A549 (cell line): Measurements from ENCODE around the gene USP22. TPM values are rescaled to one million over a fixed set of nuclear protein-coding genes. Genes with fewer than 3 reads are reported as not detected.

ENCODE experiments used
- ATAC-seq, 2 experiments: fragments of 200-7000 bp in 1 of 2; fragments of >200 bp in 1 of 2; cut with Nextera tagmentation in 1 of 2; cut with Tn5 transposase in 1 of 2; 3 replicates each; pipeline versions ENCODE4 v1.8.0 to v1.9.1; 2018 to 2020; ENCODE audit warnings: mild to moderate bottlenecking in 1 of 2, moderate library complexity in 1 of 2
- CTCF ChIA-PET: fragments of 300-600 bp; sonication (Branson Sonifier 250); formaldehyde crosslinking; extraction: SDS; loops from one replicate; lab custom pipeline; 2021; ENCODE audit warnings: antibody characterized with exemption, inconsistent platforms; lab: Yijun Ruan, JAX
- POLR2A ChIA-PET: fragments of 350-600 bp; formaldehyde crosslinking; extraction: SDS; loops from one replicate; lab custom pipeline; 2021; ENCODE audit warnings: antibody characterized with exemption, inconsistent platforms; lab: Yijun Ruan, JAX
- DNase-seq, 2 experiments: peaks; one replicate each; pipeline versions ENCODE4 v3.0.0 to v3.0.0-alpha.2; 2011 to 2016; ENCODE audit warnings: low read depth in 1 of 2, low spot score in 1 of 2
- FAIRE-seq: peaks from 2 replicates; lab custom pipeline; 2011; peaks lifted over from hg19 to GRCh38; lab: Jason Lieb, UNC
- H3K27ac ChIP-seq, 2 experiments: fragments of >200 bp; sonication (Bioruptor Twin); formaldehyde crosslinking; 3 replicates each; pipeline ENCODE4 v1.5.1; 2016 to 2017
- H3K4me1 ChIP-seq: fragments of >200 bp; sonication (Bioruptor Twin); formaldehyde crosslinking; 3 replicates; pipeline ENCODE4 v1.6.1; 2016
- H3K4me2 ChIP-seq: fragments of >200 bp; sonication (Bioruptor Twin); formaldehyde crosslinking; 3 replicates; pipeline ENCODE4 v1.6.1; 2016
- H3K4me3 ChIP-seq: fragments of >200 bp; sonication (Bioruptor Twin); formaldehyde crosslinking; 3 replicates; pipeline ENCODE4 v1.5.1; 2016
- H3K9me3 ChIP-seq: fragments of >200 bp; sonication (Bioruptor Twin); formaldehyde crosslinking; 3 replicates; pipeline ENCODE4 v1.6.1; 2016
- CBX8 ChIP-seq: fragments of 200-600 bp; sonication (generic); IDR thresholded peaks from 2 replicates; pipeline ENCODE4 v1.6.1; 2016
- CTCF ChIP-seq: fragments of >200 bp; sonication (Bioruptor Twin); formaldehyde crosslinking; IDR thresholded peaks from 3 replicates; pipeline ENCODE4 v1.5.1; 2016
- ELK1 ChIP-seq: fragments of 150-350 bp; IDR thresholded peaks from 2 replicates; pipeline ENCODE4 v1.6.1; 2014; ENCODE audit warnings: low read depth, mild to moderate bottlenecking, low read length
- GATA3 ChIP-seq: IDR thresholded peaks from 2 replicates; pipeline ENCODE4 v1.6.1; 2012; ENCODE audit warnings: borderline replicate concordance
- JUN ChIP-seq, 2 experiments: fragments of >200 bp; sonication (Bioruptor Twin); formaldehyde crosslinking; IDR thresholded peaks; 2 replicates in 1 of 2; 3 replicates in 1 of 2; pipeline ENCODE4 v1.6.1; 2016 to 2017
- MYC ChIP-seq: IDR thresholded peaks from 2 replicates; pipeline ENCODE4 v1.6.1; 2012; ENCODE audit warnings: mild to moderate bottlenecking, inconsistent platforms, low read length, improper control_type of control experiment, borderline replicate concordance
- RAD21 ChIP-seq, 2 experiments: fragments of >200 bp in 1 of 2; sonication (Bioruptor Twin) in 1 of 2; formaldehyde crosslinking in 1 of 2; IDR thresholded peaks in 1 of 2; conservative IDR thresholded peaks in 1 of 2; 2 replicates in 1 of 2; 3 replicates in 1 of 2; pipeline ENCODE4 v1.6.1; 2012 to 2018; ENCODE audit warnings: inconsistent platforms in 1 of 2
- RCOR1 ChIP-seq: fragments of 150-350 bp; IDR thresholded peaks from 2 replicates; pipeline ENCODE4 v1.6.1; 2014; ENCODE audit warnings: antibody characterized with exemption, low read length, low read depth
- SMC3 ChIP-seq: fragments of >200 bp; sonication (Bioruptor Twin); formaldehyde crosslinking; IDR thresholded peaks from 3 replicates; pipeline ENCODE4 v1.6.1; 2018; ENCODE audit warnings: inconsistent platforms
- ZSCAN20 ChIP-seq: fragments of 250-450 bp; sonication (Bioruptor Pico); IDR thresholded peaks from 2 replicates; pipeline ENCODE4 v1.8.0; 2022; ENCODE audit warnings: mild to moderate bottlenecking, moderate library complexity
- WGBS: methylation state at CpG from one replicate; pipeline ENCODE4 v1.1.6; 2017; ENCODE audit errors: missing lambda C conversion rate; 5-methylcytosine and 5-hydroxymethylcytosine counted together
- polyA plus RNA-seq, 4 experiments: library from polyadenylated mRNA; depleted of rRNA in 3 of 4; stranded (reverse); fragments of >200 nt; fragmentation: RNase III in 1 of 4; extraction: RNeasy Plus Mini Kit Qiagen cat#74134 plus additional on column Dnase treatment in 1 of 4; gene quantifications; 2 replicates in 3 of 4; 3 replicates in 1 of 4; pipeline ENCODE4 v1.2.3, GENCODE V29; 2011 to 2017
- TF ChIP-seq, protein P1 (sequence below): fragments of 450-650 bp; IDR thresholded peaks from 2 replicates; pipeline ENCODE4 v1.6.1; 2014; ENCODE audit warnings: antibody characterized with exemption
- TF ChIP-seq, protein P2 (sequence below): fragments of 250-450 bp; sonication (Bioruptor Pico); IDR thresholded peaks from 2 replicates; pipeline ENCODE4 v1.5.0; 2020; ENCODE audit warnings: low read depth, mild to moderate bottlenecking, moderate library complexity

USP22 gene
- polyA plus RNA-seq, 2 of the 4 experiments (the other 2 are of a cell fraction) = 130 to 293 TPM

DNA sequence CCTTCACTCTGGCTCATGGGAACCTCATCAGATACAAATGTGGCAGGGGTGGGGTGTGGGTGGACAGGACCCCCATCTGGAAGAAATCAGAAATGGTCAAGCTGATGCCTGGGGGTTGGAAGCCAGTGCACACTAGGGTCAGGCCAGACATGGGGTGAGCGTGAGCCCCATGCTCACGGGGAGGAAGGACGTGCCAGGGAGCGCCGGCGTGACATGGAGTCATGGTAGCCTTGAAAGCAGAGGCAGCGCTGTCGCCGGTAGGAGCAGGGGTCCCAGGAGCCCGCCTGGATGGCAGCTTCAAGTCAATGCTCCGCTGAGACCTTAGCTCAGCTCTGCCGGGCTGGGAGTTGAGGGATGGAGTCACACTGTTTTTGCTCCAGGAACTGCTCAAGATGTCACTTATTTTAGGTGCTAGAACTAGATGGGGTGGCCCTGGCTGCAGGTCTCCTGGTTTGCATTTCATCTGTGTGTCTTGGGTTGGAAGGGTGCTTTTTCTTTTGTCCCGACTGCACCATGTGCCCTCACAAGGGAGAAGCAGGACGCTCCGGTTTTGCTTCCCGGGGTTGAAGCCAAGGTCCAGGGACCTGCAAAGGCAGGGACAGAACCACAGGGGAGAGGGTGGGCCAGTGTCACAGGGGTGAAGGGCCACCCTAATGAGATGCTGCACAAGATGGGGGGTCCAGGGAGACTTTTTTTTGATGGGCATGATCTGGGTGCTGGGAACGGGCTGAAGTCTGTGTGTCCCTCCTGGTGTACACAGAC lies 51.4 kb downstream of the USP22 start:
- no peak for FAIRE-seq
- no peak overlapping the region for H3K4me2 ChIP-seq
- no peak overlapping the region for H3K27ac ChIP-seq
- DNase-seq = no peak
- POLR2A ChIA-PET = no interaction called here
- H3K9me3 ChIP-seq = no peaks in the 10 kb centered on the region
- 73% methylated on average over 17 of the region's 17 CpGs for WGBS
- TF ChIP-seq, protein P1, sequence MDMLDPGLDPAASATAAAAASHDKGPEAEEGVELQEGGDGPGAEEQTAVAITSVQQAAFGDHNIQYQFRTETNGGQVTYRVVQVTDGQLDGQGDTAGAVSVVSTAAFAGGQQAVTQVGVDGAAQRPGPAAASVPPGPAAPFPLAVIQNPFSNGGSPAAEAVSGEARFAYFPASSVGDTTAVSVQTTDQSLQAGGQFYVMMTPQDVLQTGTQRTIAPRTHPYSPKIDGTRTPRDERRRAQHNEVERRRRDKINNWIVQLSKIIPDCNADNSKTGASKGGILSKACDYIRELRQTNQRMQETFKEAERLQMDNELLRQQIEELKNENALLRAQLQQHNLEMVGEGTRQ = no peak
- TF ChIP-seq JUN (IDR thresholded peaks at IDR 0.05) (no peak), MYC (no peak), RCOR1 (no peak), ZSCAN20 (CRISPR knock-in tag) (no peak)
- TF ChIP-seq, protein P2, sequence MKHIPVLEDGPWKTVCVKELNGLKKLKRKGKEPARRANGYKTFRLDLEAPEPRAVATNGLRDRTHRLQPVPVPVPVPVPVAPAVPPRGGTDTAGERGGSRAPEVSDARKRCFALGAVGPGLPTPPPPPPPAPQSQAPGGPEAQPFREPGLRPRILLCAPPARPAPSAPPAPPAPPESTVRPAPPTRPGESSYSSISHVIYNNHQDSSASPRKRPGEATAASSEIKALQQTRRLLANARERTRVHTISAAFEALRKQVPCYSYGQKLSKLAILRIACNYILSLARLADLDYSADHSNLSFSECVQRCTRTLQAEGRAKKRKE (CRISPR knock-in tag) = no peak
- ATAC-seq = no peak
- H3K4me1 ChIP-seq = 0 out of 3 replicates have a peak, but pooled peaks cover 4% of the 10 kb centered on the region
- CTCF ChIA-PET = interaction anchor here (0.9 to 1.6 kb wide), 4 partner anchors 15 to 189 kb away, joined by 3 to 6 read pairs (median 4); no protein-coding TSS in a partner anchor
- no peak overlapping the region for H3K4me3 ChIP-seq

GRCh38 chr17:20989991-20990855 lies 52.6 kb downstream of the USP22 start:
- CTCF ChIA-PET = interaction anchor here (0.9 to 1.6 kb wide), 5 partner anchors 9 to 188 kb away, joined by 3 to 6 read pairs (median 4); no protein-coding TSS in a partner anchor

GRCh38 chr17:20989481-20989880 lies 53.3 kb downstream of the USP22 start:
- WGBS = 79% methylated on average over 7 of the region's 7 CpGs
- CTCF ChIA-PET = interaction anchor here (1.4 kb wide), 1 partner anchor 10 kb away, joined by 3 read pairs; no protein-coding TSS in a partner anchor

More at GRCh38 chr17:20989991-20990855, 52.6 kb downstream of the USP22 start:
- no peak overlapping the region for H3K4me3 ChIP-seq
- H3K4me2 ChIP-seq = no peak overlapping the region
- no peak overlapping the region for H3K27ac ChIP-seq
- 0 out of 3 replicates have a peak, but pooled peaks cover 4% of the 10 kb centered on the region for H3K4me1 ChIP-seq
- H3K9me3 ChIP-seq = no peaks in the 10 kb centered on the region
- DNase-seq (no peak), FAIRE-seq (no peak), ATAC-seq (no peak)
- POLR2A ChIA-PET = no interaction called here
- WGBS = 35% methylated on average over 6 of the region's 6 CpGs
- TF ChIP-seq CTCF (no peak), RAD21 (conservative IDR thresholded peaks at IDR 0.05 in 1 of 2, IDR thresholded peaks at IDR 0.05 in 1 of 2) (no peak), CBX8 (no peak)

More at GRCh38 chr17:20989481-20989880, 53.3 kb downstream of the USP22 start:
- DNase-seq = no peak
- H3K9me3 ChIP-seq = no peaks in the 10 kb centered on the region
- H3K27ac ChIP-seq = no peak overlapping the region
- POLR2A ChIA-PET = no interaction called here
- FAIRE-seq = no peak
- H3K4me1 ChIP-seq = 0 out of 3 replicates have a peak, but pooled peaks cover 4% of the 10 kb centered on the region
- no peak overlapping the region for H3K4me2 ChIP-seq
- TF ChIP-seq SMC3 (no peak), GATA3 (no peak), ELK1 (no peak)
- no peak overlapping the region for H3K4me3 ChIP-seq
- no peak for ATAC-seq
